ENCODE measurements around the gene GRN.

GRN gene

DNA sequence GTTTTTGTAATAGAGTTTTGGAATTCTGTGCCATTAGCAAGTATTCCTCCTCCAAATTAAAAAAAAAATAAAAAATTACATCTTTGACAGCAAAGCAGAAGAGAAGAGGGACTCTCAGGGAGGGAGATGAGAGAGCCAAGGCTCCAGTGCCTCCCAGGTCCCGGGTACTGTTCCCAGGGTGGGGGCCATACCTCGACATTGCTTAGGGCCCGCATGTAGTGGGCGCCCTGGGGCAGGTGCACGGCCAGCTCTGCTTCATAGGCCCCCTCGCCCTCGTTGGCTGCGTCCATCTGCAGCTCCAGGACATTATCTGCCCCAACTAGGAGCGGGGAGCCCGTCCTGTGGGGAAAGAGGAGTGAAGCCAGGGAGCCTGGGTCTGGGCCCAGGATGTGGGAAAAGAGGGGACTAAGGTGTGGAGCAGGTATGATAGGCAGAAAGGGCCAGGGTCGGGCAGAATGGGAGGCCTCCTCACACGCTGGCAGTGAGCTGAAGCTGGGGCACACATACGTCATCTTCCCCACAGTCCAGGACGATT, 33.1 kb downstream of the GRN start:
- in situ Hi-C loops (cut with HindIII; ENCODE audit: low sequenced_read_pairs): no loop called here

DNA sequence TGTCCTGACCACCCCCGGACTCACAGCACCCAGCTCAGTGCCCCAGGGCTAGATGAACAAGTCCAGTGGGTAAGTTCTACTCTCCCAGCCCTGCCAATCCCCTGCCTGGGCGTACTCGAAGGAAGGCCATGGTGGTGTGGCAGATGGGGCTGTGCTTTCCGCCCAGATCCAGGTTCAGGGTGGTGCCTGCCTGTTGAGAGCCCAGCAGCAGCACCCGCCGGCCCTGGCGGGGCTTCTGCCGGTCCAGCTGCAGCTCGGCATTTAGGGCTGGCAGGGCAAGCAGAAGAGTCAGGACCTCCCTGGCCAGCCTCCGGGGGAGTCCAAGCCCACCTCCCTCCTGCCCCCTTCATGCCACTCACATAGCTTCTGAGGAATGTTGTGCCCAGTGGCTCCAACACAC, 34.8 kb downstream of the GRN start:
- in situ Hi-C loops (cut with HindIII; ENCODE audit: low sequenced_read_pairs): no loop called here

DNA sequence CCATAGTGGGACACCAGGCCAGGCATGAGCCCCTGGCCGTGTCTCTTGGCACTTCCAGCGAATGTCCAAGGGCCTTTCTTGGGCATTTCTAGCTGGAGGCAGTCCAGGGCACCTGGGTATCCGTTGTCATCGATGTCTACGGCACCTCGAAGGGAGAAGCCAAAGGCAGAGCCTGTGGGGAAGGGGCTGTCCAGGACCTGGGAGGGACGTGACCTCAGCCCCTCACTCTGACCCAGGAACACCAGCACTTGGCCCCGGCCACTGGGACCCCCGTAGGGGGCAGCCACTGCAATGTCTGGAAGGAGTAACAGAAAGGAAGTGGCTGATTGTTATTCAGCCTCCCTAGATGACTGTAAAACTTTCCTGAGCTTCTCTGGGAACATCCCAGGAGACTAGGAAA, 35.7 kb downstream of the GRN start:
- in situ Hi-C loops (cut with HindIII; ENCODE audit: low sequenced_read_pairs): no loop called here

DNA sequence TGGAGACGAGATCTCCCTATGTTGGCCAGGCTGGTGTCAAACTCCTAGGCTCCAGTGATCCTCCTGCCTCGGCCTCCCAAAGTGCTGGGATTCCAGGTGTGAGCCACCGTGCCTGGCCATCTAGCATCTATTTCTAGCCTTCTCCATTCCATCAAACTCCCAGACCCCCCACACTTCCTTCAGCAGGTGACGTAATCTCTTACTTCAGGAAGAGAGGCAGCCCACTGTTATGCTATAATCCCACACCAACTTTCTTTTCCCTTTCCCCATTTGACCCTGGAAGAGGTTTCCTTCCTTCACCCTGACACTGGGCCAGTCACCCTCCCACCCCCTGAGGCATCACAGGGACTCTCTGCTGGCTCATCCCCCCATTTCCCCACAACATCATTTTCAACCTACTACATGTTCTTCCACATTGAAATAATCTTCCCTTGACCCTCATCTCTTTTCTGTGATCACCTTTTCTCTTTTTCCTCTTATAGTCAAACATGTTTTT, 36.8 kb downstream of the GRN start:
- in situ Hi-C loops (cut with HindIII; ENCODE audit: low sequenced_read_pairs): no loop called here

DNA sequence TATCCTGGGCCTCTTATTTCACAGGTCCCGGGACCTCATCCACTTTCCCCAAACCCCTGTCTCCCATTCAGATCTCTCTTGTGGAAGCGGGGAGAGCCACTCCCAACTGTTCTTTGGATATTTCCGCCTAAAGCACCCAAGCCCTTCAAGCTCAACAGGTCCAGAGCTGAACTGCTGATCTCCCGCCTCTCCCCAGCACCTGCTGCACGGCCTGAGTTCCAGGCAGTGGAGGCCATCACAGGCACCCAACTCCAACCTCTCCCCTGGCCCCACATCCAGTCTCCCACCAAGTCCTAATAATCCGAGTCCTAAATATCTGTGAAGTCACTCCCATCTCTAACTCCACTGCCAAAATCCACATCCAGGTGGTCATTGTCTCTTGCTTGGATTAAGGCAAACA, 37.8 kb downstream of the GRN start:
- in situ Hi-C loops (cut with HindIII; ENCODE audit: low sequenced_read_pairs): no loop called here

DNA sequence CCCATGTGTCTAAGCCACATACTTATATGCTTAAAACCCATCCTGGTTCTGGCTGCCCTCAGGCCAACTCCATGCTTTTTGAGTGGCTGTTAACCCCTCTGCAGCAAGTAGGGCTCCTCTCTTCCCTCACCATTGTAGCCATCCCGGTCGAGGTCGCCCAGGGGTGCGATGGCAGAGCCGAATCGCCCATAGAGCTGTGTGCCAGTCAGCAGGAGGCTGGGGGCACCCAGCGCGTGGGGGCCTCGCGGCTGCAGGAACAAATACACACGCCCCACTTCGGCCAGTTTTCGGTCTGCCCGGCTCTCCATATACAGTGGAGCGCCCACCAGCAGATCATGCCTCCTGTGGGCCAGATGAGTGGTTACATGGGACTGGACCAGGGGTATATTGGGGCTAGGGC, 38.3 kb downstream of the GRN start:
- in situ Hi-C loops (cut with HindIII; ENCODE audit: low sequenced_read_pairs): no loop called here

DNA sequence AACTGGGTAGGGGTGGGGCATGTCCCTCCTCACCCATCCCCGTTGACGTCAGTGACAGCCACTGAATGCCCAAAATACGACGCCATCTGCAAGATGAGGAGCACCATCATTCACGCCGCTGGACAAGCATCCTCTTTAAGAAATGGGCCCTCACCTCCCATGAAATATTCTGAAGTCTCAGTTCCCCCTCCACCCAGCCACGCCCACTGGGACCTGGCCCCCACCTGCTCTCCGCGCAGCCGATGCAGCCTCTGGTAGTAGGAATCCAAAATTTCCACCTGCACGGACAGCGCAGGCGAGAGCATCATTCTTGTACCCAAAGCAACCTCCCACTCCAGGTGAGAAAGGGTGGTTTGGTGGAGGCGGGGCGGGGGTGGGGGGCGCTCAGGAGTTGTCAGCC, 38.8 kb downstream of the GRN start:
- in situ Hi-C loops (cut with HindIII; ENCODE audit: low sequenced_read_pairs): no loop called here

DNA sequence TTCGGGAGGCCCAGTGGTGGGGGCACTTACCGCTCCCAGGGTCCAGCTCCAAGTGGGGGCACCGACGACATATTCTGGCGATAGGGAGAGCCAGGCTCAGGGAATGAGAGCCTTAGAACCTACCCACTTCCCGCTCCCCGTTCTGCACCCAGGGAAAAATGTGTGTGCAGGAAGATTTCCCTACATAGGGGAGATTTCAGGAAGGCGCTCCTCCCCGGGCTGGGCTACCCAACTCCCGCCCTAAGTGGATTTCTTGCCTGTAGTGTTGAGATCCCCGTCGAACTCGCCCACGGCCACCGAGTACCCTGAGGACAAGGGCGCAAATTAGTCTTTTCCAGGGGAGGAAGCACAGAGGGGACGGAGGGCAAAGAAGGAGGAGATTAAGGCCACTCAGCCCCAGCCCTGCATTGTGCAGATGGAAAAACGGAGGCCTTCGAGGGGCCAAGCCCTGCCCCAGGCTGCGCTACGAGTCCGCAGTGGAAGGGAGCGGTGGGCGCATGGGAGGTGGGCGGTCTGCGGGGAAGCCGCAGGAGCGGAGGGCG, 39.2 kb downstream of the GRN start:
- in situ Hi-C loops (cut with HindIII; ENCODE audit: low sequenced_read_pairs): no loop called here

DNA sequence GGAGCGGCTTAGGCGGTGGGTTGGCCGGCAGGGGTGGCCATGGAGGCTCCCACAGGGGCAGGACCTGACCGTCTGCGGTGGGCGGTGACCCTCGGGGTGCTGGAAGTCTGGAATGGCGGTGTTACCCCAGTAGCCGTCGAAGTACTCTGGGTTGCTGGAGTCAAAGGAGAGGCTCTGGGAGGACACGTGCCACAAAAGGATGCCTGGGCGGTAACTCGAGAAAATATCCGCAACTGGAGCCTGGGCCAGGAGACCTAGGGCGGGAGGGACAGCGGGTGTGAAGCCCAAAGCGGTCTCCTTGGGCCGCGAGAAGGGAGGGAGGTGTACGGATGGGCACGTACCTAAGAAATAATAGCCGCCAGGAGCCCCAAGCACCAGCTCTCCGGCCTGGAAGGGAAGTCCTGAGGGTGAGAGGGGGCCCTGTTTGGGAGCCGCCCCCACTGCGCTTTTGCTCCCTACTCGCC, 39.8 kb downstream of the GRN start:
- in situ Hi-C loops (cut with HindIII; ENCODE audit: low sequenced_read_pairs): no loop called here

DNA sequence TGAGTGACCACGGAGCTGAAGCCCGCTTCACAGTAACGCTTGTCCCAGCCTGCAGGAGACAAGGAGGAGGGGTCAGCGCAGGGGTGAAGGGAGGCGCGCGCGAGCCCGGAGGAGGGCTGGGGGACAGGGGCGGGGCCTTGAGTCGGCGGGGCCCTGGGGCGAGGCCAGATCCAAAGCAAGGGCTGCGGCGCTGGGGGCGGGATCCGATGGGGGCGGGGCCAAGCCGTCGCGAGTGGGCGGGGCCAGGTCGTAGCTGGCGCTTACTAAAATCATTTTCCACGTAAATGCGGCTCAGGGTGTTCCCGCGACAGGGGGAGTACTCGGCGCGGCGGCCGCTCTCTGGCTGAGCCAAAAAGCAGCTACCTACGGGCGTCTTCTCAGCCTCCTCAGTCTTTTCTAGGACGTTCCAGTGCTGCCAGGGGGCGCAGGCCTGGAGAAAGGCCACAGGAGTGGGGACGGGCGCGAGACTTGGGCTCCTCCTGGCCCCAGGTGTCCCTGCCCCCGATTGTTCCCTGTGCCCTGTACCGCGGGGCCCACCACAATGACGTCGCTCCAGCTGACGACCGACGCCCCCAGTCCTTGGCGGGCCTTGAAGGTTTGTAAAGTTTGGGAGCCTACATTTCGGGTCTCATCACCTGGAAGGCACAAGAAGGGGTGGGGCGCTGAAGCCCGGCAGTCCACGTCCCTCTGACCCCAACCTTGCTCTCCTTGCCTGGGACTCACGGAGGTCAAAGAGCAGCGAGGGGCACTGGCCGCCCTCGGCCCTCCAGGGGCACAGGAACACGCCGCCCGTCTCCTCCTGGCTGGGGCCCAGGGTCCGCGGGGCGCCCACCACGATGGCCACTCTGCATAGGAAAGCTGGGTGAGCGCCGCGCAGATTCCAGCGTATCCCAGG, 40.4 kb downstream of the GRN start:
- in situ Hi-C loops (cut with HindIII; ENCODE audit: low sequenced_read_pairs): no loop called here

DNA sequence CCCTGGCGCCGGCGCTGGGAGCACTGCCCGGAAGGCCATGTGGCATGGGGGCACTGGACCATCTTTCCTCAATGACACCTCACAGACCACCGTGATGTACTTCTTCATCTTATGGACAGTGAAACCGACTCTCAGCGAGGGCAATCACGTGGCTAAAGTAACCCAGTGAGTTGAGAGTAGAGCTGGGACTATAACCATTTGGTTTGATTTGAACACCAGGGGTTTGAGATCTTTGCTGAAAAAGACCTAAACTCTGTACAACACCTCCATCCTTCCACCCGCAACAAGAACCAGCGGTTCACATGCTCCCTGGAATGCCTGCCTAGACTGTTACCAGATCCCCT, 41.1 kb downstream of the GRN start:
- in situ Hi-C loops (cut with HindIII; ENCODE audit: low sequenced_read_pairs): no loop called here

DNA sequence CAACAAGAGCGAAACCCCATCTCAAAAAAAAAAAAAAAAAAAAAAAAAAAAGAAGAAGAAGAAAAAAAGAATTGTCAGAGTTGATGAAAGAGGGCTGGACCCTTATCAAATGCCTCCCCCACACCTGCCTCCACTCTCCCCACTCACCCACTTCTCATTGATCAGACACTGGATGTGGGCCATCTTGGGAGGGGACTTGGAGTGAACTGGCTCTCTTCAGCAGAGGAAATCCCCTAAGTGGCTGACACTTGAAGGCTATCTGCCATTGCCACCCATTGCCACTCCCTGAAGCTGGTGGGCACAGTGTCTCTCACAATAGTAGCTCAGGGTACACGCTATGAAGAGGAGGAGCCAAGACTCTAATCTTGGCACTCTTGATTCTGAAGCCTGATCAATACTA, 42.7 kb downstream of the GRN start:
- in situ Hi-C loops (cut with HindIII; ENCODE audit: low sequenced_read_pairs): no loop called here

DNA sequence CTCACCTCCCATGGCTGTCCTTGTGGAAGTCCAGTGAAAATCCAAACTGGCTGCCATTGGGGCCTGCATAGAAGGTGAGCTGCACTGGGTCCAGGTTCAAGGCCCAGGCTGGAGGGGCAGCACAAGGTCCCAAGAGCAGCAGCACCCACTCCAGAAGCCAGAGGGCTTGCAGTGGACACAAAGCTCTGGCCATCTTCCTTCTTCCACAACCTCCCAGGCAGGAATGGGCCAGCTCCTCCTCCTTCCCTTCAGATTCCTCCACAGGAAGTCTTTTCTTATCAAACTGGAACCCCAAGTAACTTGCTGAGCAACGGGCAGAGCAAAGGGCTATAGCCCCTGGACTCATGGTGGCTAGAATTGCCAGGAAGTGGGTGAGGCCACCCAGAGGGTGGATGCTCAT, 44.2 kb downstream of the GRN start, which contains the start of gene ITGA2B:
Gene ITGA2B (minus strand): TSS at position 369 of the 400 bp plus-strand sequence. CDS start 176 bp downstream, at position 193.
- in situ Hi-C loops (cut with HindIII; ENCODE audit: low sequenced_read_pairs): no loop called here

DNA sequence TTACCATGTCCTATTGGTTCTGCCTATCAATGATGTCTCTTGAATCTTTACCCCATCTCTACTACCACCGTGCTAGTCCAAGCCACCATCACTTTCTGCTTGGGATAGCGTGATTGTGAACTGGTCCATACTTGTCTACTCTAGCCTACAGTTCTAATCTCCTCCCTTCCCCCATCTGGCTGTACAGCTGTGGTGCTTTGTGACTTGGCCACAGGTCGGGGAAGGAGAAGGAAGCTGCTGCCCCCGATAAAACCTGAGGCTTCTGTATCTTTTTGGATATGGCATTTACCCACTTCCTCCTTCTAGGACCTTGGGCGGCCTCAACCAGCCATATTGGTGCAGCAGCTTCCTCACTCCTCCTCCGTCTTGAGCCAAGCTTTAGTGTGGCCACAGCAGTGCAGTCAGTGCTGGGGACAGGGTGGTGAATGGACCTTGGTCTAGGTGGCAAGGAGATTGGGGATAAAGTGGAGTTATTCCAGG, 44.7 kb downstream of the GRN start:
- in situ Hi-C loops (cut with HindIII; ENCODE audit: low sequenced_read_pairs): loop anchor here (5.0 kb wide), 2 partner anchors 48 to 143 kb away; no protein-coding TSS in a partner anchor

DNA sequence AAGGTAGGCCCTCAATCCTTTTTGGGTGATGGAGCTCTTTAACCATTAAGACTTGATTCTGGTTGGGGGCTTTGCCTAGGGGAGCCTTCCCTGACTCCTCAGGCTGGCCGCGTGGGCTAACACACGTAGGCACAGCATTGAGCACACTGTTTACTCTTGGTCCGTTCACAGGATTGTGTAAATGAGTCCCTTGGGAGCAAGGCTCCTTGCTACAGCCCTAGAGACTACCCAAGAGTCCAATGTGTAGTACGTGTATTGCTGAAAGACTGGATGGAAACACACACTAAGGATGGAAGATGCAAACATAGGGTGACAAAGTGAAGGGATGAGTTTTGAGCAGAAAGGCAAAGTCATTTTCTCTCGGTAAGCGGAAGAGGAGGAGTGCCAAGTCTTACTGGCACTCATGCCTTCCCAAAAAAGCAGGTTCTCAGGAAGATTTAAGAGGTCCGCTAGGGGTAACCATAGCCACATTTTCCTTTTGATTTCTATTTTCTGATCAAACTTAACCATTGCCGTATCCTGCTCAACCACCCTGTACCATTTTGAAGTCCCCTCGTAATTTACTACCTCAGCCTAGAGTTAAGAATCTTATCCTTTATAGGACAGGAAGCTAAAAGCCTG, 45.3 kb downstream of the GRN start:
- in situ Hi-C loops (cut with HindIII; ENCODE audit: low sequenced_read_pairs): loop anchor here (5.0 kb wide), 2 partner anchors 47 to 142 kb away; no protein-coding TSS in a partner anchor

DNA sequence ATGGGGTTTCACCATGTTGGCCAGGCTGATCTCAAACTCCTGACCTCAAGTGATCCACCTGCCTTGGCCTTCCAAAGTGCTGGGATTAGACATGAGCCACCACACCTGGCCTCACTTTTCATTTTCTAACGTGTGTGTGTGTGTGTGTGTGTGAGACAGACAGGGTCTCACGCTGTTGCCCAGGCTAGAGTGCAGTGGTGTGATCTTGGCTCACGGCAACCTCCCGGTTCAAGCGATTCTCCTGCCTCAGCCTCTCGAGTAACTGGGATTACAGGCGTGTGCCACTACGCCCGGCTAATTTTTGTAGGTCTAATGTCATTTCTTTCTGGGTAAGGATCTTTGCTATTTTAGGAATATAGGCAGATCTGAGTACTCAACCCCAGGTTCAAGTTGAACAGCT, 49.0 kb downstream of the GRN start:
- in situ Hi-C loops (cut with HindIII; ENCODE audit: low sequenced_read_pairs): loop anchor here (5.0 kb wide), 2 partner anchors 43 to 138 kb away; no protein-coding TSS in a partner anchor

DNA sequence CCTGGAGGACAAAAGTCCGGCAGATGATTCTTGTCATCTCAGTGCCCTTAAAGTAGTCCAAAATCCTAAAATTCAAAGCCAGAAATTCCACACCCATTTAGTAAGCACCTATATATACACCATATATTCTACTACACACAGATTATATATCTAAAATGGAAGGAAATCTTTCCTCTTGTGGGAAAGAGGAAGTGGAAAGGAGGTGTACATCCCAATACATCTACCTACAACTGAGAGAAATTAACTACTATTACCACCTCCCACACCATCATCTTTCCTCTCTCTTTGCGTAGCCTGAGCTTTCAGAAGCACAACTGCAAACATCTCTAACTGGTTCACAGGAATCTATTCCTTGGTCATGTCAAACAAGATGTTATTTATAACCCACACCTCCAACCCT, 49.7 kb downstream of the GRN start:
- in situ Hi-C loops (cut with HindIII; ENCODE audit: low sequenced_read_pairs): loop anchor here (5.0 kb wide), 2 partner anchors 42 to 137 kb away; no protein-coding TSS in a partner anchor

DNA sequence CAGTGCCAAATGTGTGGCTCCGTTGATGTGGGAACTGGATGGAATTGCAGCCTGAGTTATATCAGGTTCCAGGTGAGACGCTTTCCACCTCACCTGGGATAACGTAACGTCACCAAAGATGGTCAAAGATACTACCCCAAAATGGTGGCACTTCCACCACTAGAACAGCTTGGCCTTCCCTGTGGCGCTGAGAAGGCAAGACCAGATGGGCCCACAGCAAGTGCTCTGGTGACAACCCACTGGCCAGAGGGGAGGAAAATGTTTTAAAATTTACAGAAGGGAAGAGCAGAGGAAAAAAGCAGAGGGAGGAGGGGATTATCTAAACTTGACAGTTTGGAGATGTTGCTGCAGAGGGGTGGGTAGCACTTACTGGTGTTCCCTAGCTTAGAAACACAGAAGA, 51.8 kb downstream of the GRN start:
- in situ Hi-C loops (cut with HindIII; ENCODE audit: low sequenced_read_pairs): no loop called here

DNA sequence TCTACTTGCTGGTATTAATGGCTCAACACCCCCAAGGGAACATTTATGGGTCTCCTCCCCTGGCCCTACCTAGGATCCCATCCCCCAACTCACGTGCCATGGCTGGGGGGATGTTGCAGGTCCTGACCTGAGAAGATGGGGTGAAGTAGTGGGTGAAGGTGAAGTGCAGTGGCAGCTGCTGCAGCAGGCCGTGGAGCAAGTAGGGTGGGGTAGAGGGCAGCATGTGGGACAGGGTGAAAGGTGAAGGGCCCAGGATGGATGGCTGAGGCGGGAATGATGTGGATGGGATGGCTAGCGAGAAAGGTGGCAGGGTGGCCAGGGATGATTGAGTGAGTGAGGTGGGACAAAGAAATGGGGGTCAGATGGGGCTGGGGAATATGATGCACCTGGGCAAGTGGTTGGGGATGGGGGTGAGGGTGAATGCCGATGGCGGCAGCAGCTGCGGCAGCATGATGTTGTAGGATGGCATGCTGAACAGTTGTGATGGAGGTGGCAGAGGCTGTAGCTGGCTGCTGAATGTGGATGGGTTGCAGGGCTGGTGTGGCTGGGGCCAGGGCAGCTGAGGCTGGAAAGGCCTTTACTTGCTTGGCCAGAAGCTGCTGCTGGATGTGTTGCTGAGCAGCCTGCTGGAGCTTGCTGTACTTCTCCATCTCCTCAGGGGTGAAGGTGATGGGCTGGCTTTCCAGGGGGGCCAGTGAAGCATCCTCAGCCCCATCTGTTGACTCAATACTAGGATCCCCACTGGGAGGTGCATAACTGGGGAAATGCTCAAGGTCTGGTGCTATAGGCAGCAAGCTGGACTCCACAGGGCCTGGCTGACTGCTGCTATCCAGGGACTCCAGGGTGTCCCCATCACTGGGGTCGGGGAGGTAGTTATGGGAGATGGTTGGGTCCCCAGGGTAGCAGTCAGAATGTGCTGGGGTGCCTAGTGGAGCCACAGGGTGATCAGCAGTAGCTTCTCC, 52.7 kb downstream of the GRN start:
- in situ Hi-C loops (cut with HindIII; ENCODE audit: low sequenced_read_pairs): no loop called here
